Neural progenitor cell (in vitro differentiated cells): ENCODE data around the gene DDAH1. TPM values are rescaled to one million over a fixed set of nuclear protein-coding genes. Genes with fewer than 3 reads are reported as not detected.

Experiments
- DNase-seq: peaks from one replicate; pipeline ENCODE4 v3.0.0-alpha.2; 2016; ENCODE audit warnings: low spot score
- H2AFZ ChIP-seq: fragments of 200-600 bp; sonication (generic); replicated peaks from 2 replicates; pipeline ENCODE4 v1.6.1; 2016; ENCODE audit warnings: antibody characterized with exemption
- H3F3A ChIP-seq: fragments of 200-600 bp; sonication (generic); 2 replicates; pipeline ENCODE4 v1.6.1; 2016; ENCODE audit warnings: antibody characterized with exemption, low read depth
- H3K27ac ChIP-seq: fragments of 200-600 bp; sonication (generic); 2 replicates; pipeline ENCODE4 v1.5.1; 2016; ENCODE audit warnings: mild to moderate bottlenecking
- H3K27me3 ChIP-seq: fragments of 200-600 bp; sonication (generic); 2 replicates; pipeline ENCODE4 v1.6.1; 2016; ENCODE audit warnings: mild to moderate bottlenecking, moderate library complexity
- H3K36me3 ChIP-seq: fragments of 200-600 bp; sonication (generic); 2 replicates; pipeline ENCODE4 v1.5.1; 2016
- H3K4me1 ChIP-seq: fragments of 200-600 bp; sonication (generic); 2 replicates; pipeline ENCODE4 v1.6.1; 2016; ENCODE audit warnings: mixed run types
- H3K4me2 ChIP-seq: fragments of 200-600 bp; sonication (generic); 2 replicates; pipeline ENCODE4 v1.6.1; 2016
- H3K4me3 ChIP-seq: fragments of 200-600 bp; sonication (generic); 2 replicates; pipeline ENCODE4 v1.5.1; 2016
- H3K79me2 ChIP-seq: fragments of 200-600 bp; sonication (generic); 2 replicates; pipeline ENCODE4 v1.6.1; 2016; ENCODE audit warnings: low read depth
- H3K9ac ChIP-seq: fragments of 200-600 bp; sonication (generic); 2 replicates; pipeline ENCODE4 v1.6.1; 2016
- H3K9me3 ChIP-seq: fragments of 200-600 bp; sonication (generic); 2 replicates; pipeline ENCODE4 v1.5.1; 2016; ENCODE audit warnings: low read depth
- H4K20me1 ChIP-seq: fragments of 200-600 bp; sonication (generic); 2 replicates; pipeline ENCODE4 v1.6.1; 2016; ENCODE audit warnings: low read depth
- H3K27ac Mint-ChIP-seq: 3 replicates; pipeline ENCODE4 v1.8.0; 2021; ENCODE audit warnings: mixed read lengths
- H3K27me3 Mint-ChIP-seq: 2 replicates; pipeline ENCODE4 v1.8.0; 2022; ENCODE audit warnings: low read depth, mild to moderate bottlenecking, inconsistent platforms, moderate library complexity, mixed read lengths; ENCODE audit not compliant: insufficient read depth
- H3K36me3 Mint-ChIP-seq: 3 replicates; pipeline ENCODE4 v1.8.0; 2021; ENCODE audit warnings: mixed read lengths
- H3K4me1 Mint-ChIP-seq: 3 replicates; pipeline ENCODE4 v1.8.0; 2021; ENCODE audit warnings: mixed read lengths
- H3K4me3 Mint-ChIP-seq: 3 replicates; pipeline ENCODE4 v1.8.0; 2021; ENCODE audit warnings: mild to moderate bottlenecking, moderate library complexity, mixed read lengths
- H3K9me3 Mint-ChIP-seq: 3 replicates; pipeline ENCODE4 v1.8.0; 2020; ENCODE audit warnings: mixed read lengths
- EZH2 ChIP-seq: fragments of 200-600 bp; sonication (generic); IDR thresholded peaks from 2 replicates; pipeline ENCODE4 v1.6.1; 2017; ENCODE audit warnings: antibody characterized with exemption, mild to moderate bottlenecking, moderate library complexity
- EZH2phosphoT487 ChIP-seq: fragments of 200-600 bp; sonication (generic); IDR thresholded peaks from 2 replicates; pipeline ENCODE4 v1.6.1; 2017; ENCODE audit warnings: antibody characterized with exemption
- total RNA-seq: library from RNA; depleted of rRNA; stranded (reverse); fragments of >200 nt; gene quantifications from 2 replicates; pipeline ENCODE4 v1.2.3, GENCODE V29; 2015; ENCODE audit warnings: low replicate concordance
- TF ChIP-seq, protein P1 (sequence below): fragments of 200-600 bp; sonication (generic); IDR thresholded peaks from 2 replicates; pipeline ENCODE4 v1.5.1; 2017; ENCODE audit warnings: antibody characterized with exemption, mild to moderate bottlenecking

The DDAH1 gene
- total RNA-seq, 1 donor from 2014 or later: 23.1 TPM

GRCh38 chr1:85278853-85279314 is 186.1 kb downstream of the DDAH1 start:
- H4K20me1 ChIP-seq: no peaks in the 10 kb centered on the region
- H3F3A ChIP-seq: peaks cover 15% of the 10 kb centered on the region
- Mint-ChIP-seq H3K27me3 (peaks cover 7% of the 10 kb centered on the region), H3K27ac (no peak overlapping the region), H3K9me3 (no peaks in the 10 kb centered on the region), H3K4me1 (peaks cover 14% of the 10 kb centered on the region), H3K36me3 (no peaks in the 10 kb centered on the region), H3K4me3 (no peak overlapping the region)
- H3K9ac ChIP-seq: no peak overlapping the region
- no peaks in the 10 kb centered on the region for H3K27me3 ChIP-seq
- H3K4me1 ChIP-seq: peaks cover 12% of the 10 kb centered on the region
- no peak overlapping the region for H2AFZ ChIP-seq
- no peaks in the 10 kb centered on the region for H3K36me3 ChIP-seq
- no peak overlapping the region for H3K27ac ChIP-seq
- H3K9me3 ChIP-seq: no peaks in the 10 kb centered on the region
- no peak for TF ChIP-seq EZH2phosphoT487
- TF ChIP-seq EZH2: no peak
- TF ChIP-seq, protein P1, sequence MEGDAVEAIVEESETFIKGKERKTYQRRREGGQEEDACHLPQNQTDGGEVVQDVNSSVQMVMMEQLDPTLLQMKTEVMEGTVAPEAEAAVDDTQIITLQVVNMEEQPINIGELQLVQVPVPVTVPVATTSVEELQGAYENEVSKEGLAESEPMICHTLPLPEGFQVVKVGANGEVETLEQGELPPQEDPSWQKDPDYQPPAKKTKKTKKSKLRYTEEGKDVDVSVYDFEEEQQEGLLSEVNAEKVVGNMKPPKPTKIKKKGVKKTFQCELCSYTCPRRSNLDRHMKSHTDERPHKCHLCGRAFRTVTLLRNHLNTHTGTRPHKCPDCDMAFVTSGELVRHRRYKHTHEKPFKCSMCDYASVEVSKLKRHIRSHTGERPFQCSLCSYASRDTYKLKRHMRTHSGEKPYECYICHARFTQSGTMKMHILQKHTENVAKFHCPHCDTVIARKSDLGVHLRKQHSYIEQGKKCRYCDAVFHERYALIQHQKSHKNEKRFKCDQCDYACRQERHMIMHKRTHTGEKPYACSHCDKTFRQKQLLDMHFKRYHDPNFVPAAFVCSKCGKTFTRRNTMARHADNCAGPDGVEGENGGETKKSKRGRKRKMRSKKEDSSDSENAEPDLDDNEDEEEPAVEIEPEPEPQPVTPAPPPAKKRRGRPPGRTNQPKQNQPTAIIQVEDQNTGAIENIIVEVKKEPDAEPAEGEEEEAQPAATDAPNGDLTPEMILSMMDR: no peak
- DNase-seq: no peak
- H3K79me2 ChIP-seq: peaks cover 21% of the 10 kb centered on the region
- no peak overlapping the region for H3K4me2 ChIP-seq
- no peak overlapping the region for H3K4me3 ChIP-seq

GRCh38 chr1:85277802-85278201 is 187.2 kb downstream of the DDAH1 start:
- H3K9me3 ChIP-seq: no peaks in the 10 kb centered on the region
- peaks cover 32% of the 10 kb centered on the region for H3K79me2 ChIP-seq
- no peak overlapping the region for H3K27ac ChIP-seq
- H3F3A ChIP-seq: peaks cover 15% of the 10 kb centered on the region
- H3K36me3 Mint-ChIP-seq: no peaks in the 10 kb centered on the region
- H3K4me1 ChIP-seq: peaks cover 12% of the 10 kb centered on the region
- no peaks in the 10 kb centered on the region for H3K9me3 Mint-ChIP-seq
- peaks cover 4% of the 10 kb centered on the region for H3K27me3 Mint-ChIP-seq
- no peaks in the 10 kb centered on the region for H3K36me3 ChIP-seq
- no peak overlapping the region for H3K9ac ChIP-seq
- H2AFZ ChIP-seq: no peak overlapping the region
- H3K4me2 ChIP-seq: no peak overlapping the region
- no peak for DNase-seq
- H3K27ac Mint-ChIP-seq: no peak overlapping the region
- no peaks in the 10 kb centered on the region for H3K27me3 ChIP-seq
- H3K4me3 ChIP-seq: no peak overlapping the region
- H3K4me1 Mint-ChIP-seq: peaks cover 14% of the 10 kb centered on the region
- TF ChIP-seq EZH2 (no peak), EZH2phosphoT487 (no peak)
- TF ChIP-seq, protein P1: no peak
- H3K4me3 Mint-ChIP-seq: peak overlapping the region; percentile 33
- H4K20me1 ChIP-seq: peaks cover 4% of the 10 kb centered on the region

DNA sequence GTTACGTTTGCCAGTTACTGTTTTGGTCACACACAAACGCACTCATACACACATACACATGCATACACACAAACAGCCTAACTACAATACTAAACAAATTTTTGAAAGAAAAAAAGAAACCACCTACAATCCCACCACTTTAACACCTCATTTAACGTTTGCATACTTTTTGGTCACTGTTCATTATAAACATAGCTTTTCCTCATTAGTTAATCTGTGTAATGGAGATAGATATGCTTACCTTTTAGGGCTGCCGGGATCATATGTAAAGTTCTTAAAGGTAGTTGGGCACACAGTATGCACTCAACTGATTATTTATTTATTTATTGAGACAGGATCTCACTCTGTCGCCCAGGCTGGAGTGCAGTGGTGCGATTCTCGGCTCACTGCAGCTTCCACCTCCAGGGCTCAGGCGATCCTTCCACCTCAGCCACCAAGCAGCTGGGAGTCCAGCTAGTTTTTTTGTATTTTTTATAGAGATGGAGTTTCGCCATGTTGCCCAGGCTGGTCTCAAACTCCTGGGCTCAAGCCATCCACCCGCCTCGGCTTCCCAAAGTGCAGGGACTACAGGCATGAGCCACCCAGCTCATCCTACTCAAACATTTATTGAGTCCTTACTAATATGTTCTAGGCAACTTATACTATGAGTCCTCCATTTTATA is 187.8 kb downstream of the DDAH1 start:
- no peak for DNase-seq
- H3K4me2 ChIP-seq: peak overlapping the region; percentile 69
- H3K4me1 Mint-ChIP-seq: peaks cover 14% of the 10 kb centered on the region
- peaks cover 15% of the 10 kb centered on the region for H3F3A ChIP-seq
- H3K4me3 Mint-ChIP-seq: peak overlapping the region; percentile 90
- H3K4me3 ChIP-seq: peak overlapping the region; percentile 80
- H3K36me3 Mint-ChIP-seq: no peaks in the 10 kb centered on the region
- H4K20me1 ChIP-seq: peaks cover 6% of the 10 kb centered on the region
- H3K36me3 ChIP-seq: no peaks in the 10 kb centered on the region
- peaks cover 12% of the 10 kb centered on the region for H3K4me1 ChIP-seq
- no peaks in the 10 kb centered on the region for H3K27me3 ChIP-seq
- no peaks in the 10 kb centered on the region for H3K9me3 ChIP-seq
- no peak overlapping the region for H3K9ac ChIP-seq
- H3K27ac ChIP-seq: peak overlapping the region; percentile 74
- H3K79me2 ChIP-seq: peaks cover 39% of the 10 kb centered on the region
- H2AFZ ChIP-seq: peak overlapping the region; percentile 45
- H3K27ac Mint-ChIP-seq: peak overlapping the region; percentile 10
- TF ChIP-seq, protein P1: no peak
- TF ChIP-seq EZH2: no peak
- no peak for TF ChIP-seq EZH2phosphoT487
- peaks cover 4% of the 10 kb centered on the region for H3K27me3 Mint-ChIP-seq
- no peaks in the 10 kb centered on the region for H3K9me3 Mint-ChIP-seq
